Sciatic nerve (tissue), 2 donors: ENCODE data around the gene CD248. TPM values are rescaled to one million over a fixed set of nuclear protein-coding genes. Genes with fewer than 3 reads are reported as not detected.
A peak's percentile ranks its signal among the peaks of the same experiment; 100 is the strongest.

Experiments
- ATAC-seq: fragments of 200-7000 bp; cut with Tn5 transposase; one replicate; pipeline ENCODE4 v1.9.1; 2020; ENCODE audit warnings: mild to moderate bottlenecking, moderate library complexity
- DNase-seq: peaks from one replicate; pipeline ENCODE4 v3.0.0-alpha.2; 2020; ENCODE audit warnings: low spot score
- intact Hi-C: fragments of 100-400 bp; cut with DNase I; formaldehyde crosslinking; loops from one replicate; pipeline ENCODE4 v1.14.2; 2022
- total RNA-seq: library from RNA; stranded (reverse); fragmentation: NEBNext Ultra II Directional; extraction: Animal tissue kit (Norgen Biotek cat#: 25700); gene quantifications from one replicate; pipeline ENCODE4 v1.2.1, GENCODE V29; 2021
- donor health status: DM: no; HTN: no; CAD: no.
- donor health status: DM: no; HTN: no; CAD: no.

Gene CD248
- total RNA-seq, 1 donor from 2014 or later: 35.1 TPM

GRCh38 chr11:66293352-66293751 lies 23.5 kb downstream of the CD248 start:
- DNase-seq: no peak
- no peak for ATAC-seq
- intact Hi-C loops: no loop called here

- DNase-seq: no peak
- intact Hi-C loops: no loop called here
- ATAC-seq: no peak
Observed at GRCh38 chr11:66292543-66293332, 24.1 kb downstream of the CD248 start.

GRCh38 chr11:66291706-66292542 lies 24.9 kb downstream of the CD248 start, which contains the start of gene TMEM151A:
Gene TMEM151A (plus strand): TSS chr11:66291894. CDS start chr11:66292014, 120 bp downstream.
- intact Hi-C loops: no loop called here

DNA sequence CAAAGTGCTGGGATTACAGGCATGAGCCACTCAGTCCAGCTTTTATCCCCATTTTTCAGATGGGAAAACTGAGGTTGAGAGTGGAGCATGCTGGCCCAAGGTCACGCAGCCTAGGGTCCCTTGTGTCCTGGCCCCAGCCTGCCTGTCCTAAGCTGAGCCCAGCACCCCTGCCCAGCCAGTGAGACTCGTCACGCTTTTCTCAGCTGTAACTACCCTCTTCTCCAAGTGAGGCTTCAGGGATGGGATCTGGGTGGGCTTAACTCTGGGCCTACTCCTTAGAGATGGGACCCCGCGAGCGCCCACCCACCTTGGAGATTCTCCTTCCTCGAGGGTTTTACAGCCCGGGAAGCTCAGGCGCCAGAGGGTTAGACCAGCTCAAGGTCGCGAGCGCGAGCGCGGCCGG lies 25.5 kb downstream of the CD248 start:
- ATAC-seq (no peak), DNase-seq (no peak)
- intact Hi-C loops: no loop called here

More at GRCh38 chr11:66291706-66292542, 24.9 kb downstream of the CD248 start, which contains the start of gene TMEM151A:
- ATAC-seq (no peak), DNase-seq (no peak)

DNA sequence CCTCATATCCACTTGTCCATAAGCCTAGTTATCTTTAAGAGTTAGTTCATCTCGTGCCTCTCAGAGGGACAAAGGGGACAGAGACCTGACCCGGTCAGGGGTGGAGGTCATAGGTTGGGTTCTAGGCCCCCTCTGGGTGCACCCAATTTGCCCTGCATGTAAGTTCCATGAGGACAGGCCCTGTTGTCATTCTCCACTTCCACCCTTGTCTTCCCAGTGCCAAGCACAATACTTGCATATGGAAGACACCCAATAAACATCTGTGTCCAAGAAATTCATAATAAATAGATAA lies 26.6 kb downstream of the CD248 start:
- DNase-seq (no peak), ATAC-seq (no peak)
- intact Hi-C loops: no loop called here

GRCh38 chr11:66289548-66290329 lies 27.1 kb downstream of the CD248 start:
- intact Hi-C loops: no loop called here
- peak; percentile 76 for ATAC-seq
- DNase-seq: peak; percentile 88

- intact Hi-C loops: no loop called here
- peak; percentile 98 for DNase-seq
- peak; percentile 98 for ATAC-seq
Observed at GRCh38 chr11:66288671-66289547, 27.9 kb downstream of the CD248 start, which contains the start of gene YIF1A. Gene YIF1A (minus strand): TSS chr11:66289143. CDS start chr11:66288985, 158 bp downstream.

GRCh38 chr11:66287889-66288670 lies 28.8 kb downstream of the CD248 start:
- ATAC-seq (no peak), DNase-seq (no peak)
- intact Hi-C loops: no loop called here

DNA sequence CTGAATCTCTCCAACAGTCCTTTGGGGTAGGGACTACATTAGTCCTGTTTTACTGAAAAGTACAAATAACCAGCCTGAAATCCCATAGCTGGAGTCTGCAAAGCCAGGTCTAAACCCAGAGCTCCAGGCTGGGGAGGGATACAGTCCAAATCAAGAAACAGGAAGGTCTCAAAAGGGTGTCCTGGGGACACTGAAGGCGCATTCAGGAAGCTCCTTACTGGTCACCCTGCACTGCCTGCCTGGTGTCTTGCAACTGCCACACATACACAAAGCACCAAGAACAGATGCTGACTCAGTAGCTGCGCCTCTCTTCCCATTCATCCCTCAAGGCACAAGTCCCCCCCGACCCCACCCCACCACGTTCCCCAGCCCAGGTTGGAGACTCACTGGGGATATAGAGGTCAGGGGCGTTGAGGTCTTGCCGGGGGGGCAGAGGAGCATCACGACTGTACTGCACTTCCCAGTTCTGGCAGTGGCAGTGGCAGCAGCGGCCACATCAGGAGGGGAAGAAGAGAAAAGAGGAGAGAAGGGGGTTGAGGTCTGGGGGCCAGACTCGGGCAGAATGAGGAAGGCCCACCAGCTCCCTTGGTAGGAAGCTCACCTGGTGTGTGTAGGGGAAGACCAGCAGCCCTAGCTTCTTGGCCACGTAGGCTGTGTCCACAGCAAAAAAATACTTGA lies 29.5 kb downstream of the CD248 start:
- ATAC-seq: no peak
- no peak for DNase-seq
- intact Hi-C loops: no loop called here

DNA sequence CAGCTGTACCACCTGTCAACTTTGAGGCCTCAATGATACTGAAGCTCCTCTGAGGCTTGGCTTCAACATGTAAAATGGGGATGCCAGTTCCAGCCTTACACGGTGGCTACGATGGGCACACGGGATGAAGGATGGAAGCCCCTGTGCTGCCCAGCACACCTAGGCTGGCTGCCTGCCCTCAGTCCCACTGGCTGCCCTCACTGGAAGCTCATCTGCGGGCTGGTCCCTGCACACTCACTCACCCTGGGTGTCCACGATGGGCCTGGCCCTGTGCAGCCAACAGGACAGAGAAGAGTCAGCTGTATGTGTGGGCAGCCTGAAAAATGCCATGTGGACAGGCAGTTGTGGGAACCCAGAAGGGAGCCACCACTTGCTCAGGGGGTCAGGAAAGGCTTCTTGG lies 30.1 kb downstream of the CD248 start:
- DNase-seq: no peak
- ATAC-seq: no peak
- intact Hi-C loops: no loop called here

DNA sequence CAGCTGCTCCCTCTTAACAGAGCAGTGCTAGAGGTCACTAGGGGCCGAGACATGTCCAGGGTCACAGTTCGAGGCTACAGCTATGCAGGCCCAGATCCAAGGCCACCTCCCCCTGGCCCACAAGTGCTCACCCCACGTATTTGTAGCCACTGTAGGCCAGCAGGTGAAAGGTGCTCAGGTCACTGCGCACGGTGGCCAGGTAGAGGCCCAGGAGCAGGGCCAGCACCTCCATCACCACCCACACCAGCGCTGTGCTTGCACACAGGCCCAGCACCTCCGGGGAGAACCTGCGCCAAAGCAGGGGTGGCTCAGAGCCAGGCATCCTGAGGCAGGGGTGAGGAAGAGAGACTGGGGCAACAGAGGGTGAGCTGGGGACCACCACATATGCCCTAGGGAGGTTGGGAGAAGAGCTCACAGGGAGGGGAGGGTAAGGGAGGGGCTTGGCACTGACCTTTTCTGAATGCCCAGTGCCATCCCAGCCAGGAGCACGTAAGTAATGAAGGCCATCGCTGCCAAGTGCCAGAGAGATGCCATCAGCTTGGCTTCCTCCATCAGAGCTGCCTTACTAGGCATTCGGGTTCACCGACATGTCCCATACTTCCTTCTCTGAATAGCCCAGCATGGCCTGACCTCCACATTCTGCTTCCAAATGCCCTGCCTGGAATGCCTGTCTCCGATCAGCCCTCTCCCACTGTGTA lies 31.4 kb downstream of the CD248 start:
- ATAC-seq: no peak
- intact Hi-C loops: no loop called here
- no peak for DNase-seq

GRCh38 chr11:66284526-66285078 lies 32.2 kb downstream of the CD248 start:
- DNase-seq (no peak), ATAC-seq (no peak)
- intact Hi-C loops: no loop called here

- intact Hi-C loops: no loop called here
- ATAC-seq (no peak), DNase-seq (no peak)
Observed at GRCh38 chr11:66283461-66284105, 33.3 kb downstream of the CD248 start.

DNA sequence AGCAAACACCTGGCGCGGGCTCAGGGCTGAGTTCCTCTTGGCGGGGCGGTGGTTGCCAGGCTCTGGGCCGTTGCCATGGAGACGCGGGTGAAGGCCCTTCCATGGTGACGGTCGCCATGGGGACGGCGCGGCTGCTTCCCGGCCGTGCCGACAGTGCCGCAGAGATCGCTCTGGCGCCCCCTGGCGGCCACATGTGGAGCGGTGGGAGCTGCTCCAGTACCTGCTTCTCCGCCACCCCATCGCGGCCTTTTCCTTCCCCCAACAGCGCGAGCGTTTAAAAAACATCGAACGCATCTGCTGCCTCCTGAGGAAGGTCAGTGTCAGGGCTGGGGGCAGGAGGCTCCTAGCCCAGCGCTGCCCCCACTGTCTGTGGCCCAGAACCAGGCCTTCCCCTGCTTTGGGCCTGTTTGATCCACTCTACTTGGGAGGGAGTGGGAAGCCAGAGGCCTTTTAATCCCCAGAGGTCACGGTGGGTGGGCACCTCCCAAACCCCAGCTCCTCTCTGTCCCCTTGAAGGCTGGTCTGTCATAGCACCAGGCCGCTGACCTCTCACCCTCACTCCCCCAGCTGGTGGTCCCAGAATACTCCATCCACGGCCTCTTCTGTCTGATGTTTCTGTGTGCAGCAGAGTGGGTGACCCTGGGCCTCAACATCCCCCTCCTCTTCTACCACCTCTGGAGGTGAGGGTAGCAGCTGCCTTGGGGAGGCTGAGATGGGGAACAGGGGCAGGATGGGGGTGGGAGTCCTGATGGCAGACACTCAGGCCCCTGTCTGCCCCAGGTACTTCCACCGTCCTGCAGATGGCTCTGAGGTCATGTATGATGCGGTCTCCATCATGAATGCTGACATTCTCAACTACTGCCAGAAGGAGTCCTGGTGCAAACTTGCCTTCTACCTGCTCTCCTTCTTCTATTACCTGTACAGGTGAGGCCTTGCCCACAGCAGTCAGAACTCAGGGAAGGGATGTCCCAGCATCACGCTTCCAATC lies 34.1 kb downstream of the CD248 start:
- ATAC-seq: peak; percentile 92
- intact Hi-C loops: no loop called here
- peak; percentile 99 for DNase-seq
